ENCODE results near the gene CDK1. TPM values are rescaled to one million over a fixed set of nuclear protein-coding genes. Genes with fewer than 3 reads are reported as not detected.

Gene CDK1
- total RNA-seq, 1 experiment from 2014 or later = 129 TPM

DNA sequence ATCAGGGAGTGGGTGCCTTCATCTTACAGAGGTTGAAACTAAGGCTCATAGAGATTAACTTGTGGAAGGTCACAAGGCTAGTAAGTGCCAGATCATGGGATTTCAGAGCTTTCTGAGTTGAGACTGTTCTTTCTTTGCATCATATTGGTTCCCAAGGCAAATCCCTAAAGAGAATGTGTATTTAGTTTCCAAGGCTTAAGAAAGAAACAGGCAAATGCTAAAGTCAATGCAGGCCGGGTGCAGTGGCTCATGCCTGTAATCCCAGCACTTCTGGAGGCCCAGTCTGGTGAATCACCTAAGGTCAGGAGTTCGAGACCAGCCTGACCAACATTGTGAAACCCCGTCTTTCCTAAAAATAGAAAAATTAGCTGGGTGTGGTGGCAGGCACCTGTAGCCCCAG, 19.8 kb downstream of the CDK1 start:
- no peak overlapping the region for H3K27ac ChIP-seq (ENCODE audit: low read length)
- no peak overlapping the region for H2AFZ ChIP-seq (ENCODE audit: low read length)
- no peaks in the 10 kb centered on the region for H4K20me1 ChIP-seq (ENCODE audit: insufficient read depth, low read depth, low read length)
- no peaks in the 10 kb centered on the region for H3K9me3 ChIP-seq (ENCODE audit: low read length)
- H3K4me3 ChIP-seq (ENCODE audit: low read length) = no peak overlapping the region
- no peaks in the 10 kb centered on the region for H3K27me3 ChIP-seq (ENCODE audit: low read length)
- H3K36me3 ChIP-seq (ENCODE audit: insufficient read depth, low read length) = peaks cover 32% of the 10 kb centered on the region
- no peaks in the 10 kb centered on the region for H3K9me2 ChIP-seq (replicated peaks; ENCODE audit: insufficient read depth, low read length)
- DNase-seq = no peak
- H3K4me1 ChIP-seq (ENCODE audit: low read length) = no peaks in the 10 kb centered on the region
- no peak overlapping the region for H3K9ac ChIP-seq (ENCODE audit: low read length)
- no peak overlapping the region for H3K4me2 ChIP-seq (ENCODE audit: low read depth, low read length, poor library complexity, severe bottlenecking)
- peaks cover 19% of the 10 kb centered on the region for H3K79me2 ChIP-seq (ENCODE audit: low read length)

DNA sequence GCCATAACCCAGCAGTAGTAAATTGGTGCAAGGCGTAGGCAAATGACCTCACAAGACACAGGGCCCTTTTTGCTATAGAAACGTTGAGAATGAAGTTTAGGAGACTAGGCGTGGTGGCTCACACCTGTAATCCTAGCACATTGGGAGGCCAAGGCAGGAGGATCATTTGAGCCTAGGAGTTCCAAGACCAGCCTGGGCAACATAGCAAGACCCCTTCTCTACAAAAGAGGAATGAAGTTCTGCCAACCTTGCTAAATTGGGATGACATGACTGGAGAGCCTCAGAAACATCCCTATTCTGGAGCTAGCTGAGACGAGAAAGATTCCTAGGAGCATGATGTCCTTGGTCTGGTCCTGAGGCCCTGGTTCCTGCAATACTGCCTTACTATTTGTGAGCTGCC, 20.6 kb downstream of the CDK1 start:
- Histone ChIP-seq H3K27me3 (ENCODE audit: low read length) (no peaks in the 10 kb centered on the region), H3K27ac (ENCODE audit: low read length) (no peak overlapping the region), H3K9ac (ENCODE audit: low read length) (no peak overlapping the region), H3K4me2 (ENCODE audit: low read depth, low read length, poor library complexity, severe bottlenecking) (no peak overlapping the region), H3K4me3 (ENCODE audit: low read length) (no peak overlapping the region), H2AFZ (ENCODE audit: low read length) (no peak overlapping the region), H3K9me3 (ENCODE audit: low read length) (no peaks in the 10 kb centered on the region), H4K20me1 (ENCODE audit: insufficient read depth, low read depth, low read length) (no peaks in the 10 kb centered on the region), H3K79me2 (ENCODE audit: low read length) (peaks cover 14% of the 10 kb centered on the region; the same call in 1 of the 2 replicates), H3K4me1 (ENCODE audit: low read length) (no peaks in the 10 kb centered on the region), H3K36me3 (ENCODE audit: insufficient read depth, low read length) (peaks cover 23% of the 10 kb centered on the region), H3K9me2 (replicated peaks; ENCODE audit: insufficient read depth, low read length) (no peaks in the 10 kb centered on the region)
- DNase-seq = no peak

DNA sequence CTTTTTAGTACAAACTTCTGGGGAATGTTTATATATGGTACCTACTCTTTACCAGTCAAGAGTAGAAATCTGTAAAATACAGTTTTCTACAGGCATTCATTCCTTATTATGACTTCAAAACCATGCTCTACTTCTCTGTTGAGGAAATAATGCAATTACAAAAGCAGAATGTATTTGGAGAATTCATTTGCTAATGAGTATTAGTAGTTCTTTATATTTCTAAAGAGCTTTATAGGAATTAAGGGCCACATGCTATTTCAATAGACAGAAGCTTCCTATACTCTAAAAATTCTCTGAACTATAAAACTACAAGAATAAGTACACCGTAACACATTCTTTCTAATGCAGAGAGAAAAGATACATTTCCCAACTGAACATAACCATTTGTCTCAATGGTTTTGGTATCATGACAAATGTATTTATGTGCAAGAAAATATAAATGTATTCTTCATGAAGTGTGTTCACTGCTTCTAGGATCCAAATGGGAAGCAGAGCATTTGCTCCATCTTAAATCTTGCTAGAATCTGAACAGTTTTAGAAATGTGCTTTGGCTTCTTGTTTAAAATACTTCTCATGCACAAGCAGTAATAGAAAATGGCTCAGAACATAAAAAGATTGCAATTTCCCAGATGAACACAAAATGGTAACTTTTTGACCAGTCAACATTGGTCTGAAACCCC, 21.8 kb downstream of the CDK1 start:
- Histone ChIP-seq H3K4me1 (ENCODE audit: low read length) (no peaks in the 10 kb centered on the region), H3K27me3 (ENCODE audit: low read length) (no peaks in the 10 kb centered on the region), H4K20me1 (ENCODE audit: insufficient read depth, low read depth, low read length) (no peaks in the 10 kb centered on the region), H3K79me2 (ENCODE audit: low read length) (peaks cover 4% of the 10 kb centered on the region; the same call in 1 of the 2 replicates), H3K4me3 (ENCODE audit: low read length) (no peak overlapping the region), H3K9me2 (replicated peaks; ENCODE audit: insufficient read depth, low read length) (no peaks in the 10 kb centered on the region), H3K36me3 (ENCODE audit: insufficient read depth, low read length) (peaks cover 12% of the 10 kb centered on the region; the same call in 1 of the 2 replicates), H3K27ac (ENCODE audit: low read length) (no peak overlapping the region), H3K4me2 (ENCODE audit: low read depth, low read length, poor library complexity, severe bottlenecking) (no peak overlapping the region), H2AFZ (ENCODE audit: low read length) (no peak overlapping the region), H3K9me3 (ENCODE audit: low read length) (no peaks in the 10 kb centered on the region), H3K9ac (ENCODE audit: low read length) (no peak overlapping the region)
- DNase-seq = no peak

DNA sequence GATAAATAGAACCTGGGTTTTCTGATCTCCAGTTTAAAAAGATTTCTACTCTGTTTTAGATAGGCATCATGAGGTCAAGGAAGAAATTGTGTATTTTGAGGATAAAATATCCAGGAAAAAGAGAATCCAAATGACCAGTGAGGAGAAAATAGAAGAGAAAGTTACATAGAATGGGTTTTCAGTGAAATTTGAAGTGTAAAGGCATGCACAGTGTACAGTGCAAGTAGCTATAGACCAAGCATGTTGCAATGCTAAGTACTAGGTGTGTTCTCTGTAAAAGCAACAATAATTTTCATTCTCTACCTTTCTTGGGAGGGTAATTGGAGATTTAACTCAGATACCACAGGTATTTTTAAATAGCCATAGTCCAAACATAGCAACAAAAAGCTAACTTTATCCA, 22.6 kb downstream of the CDK1 start:
- H3K27ac ChIP-seq (ENCODE audit: low read length) = no peak overlapping the region
- H3K9me3 ChIP-seq (ENCODE audit: low read length) = no peaks in the 10 kb centered on the region
- H2AFZ ChIP-seq (ENCODE audit: low read length) = no peak overlapping the region
- no peaks in the 10 kb centered on the region for H3K79me2 ChIP-seq (ENCODE audit: low read length)
- no peaks in the 10 kb centered on the region for H3K9me2 ChIP-seq (replicated peaks; ENCODE audit: insufficient read depth, low read length)
- DNase-seq = no peak
- no peaks in the 10 kb centered on the region for H4K20me1 ChIP-seq (ENCODE audit: insufficient read depth, low read depth, low read length)
- H3K4me3 ChIP-seq (ENCODE audit: low read length) = no peak overlapping the region
- H3K36me3 ChIP-seq (ENCODE audit: insufficient read depth, low read length) = peaks cover 6% of the 10 kb centered on the region; the same call in 1 of the 2 replicates
- no peak overlapping the region for H3K9ac ChIP-seq (ENCODE audit: low read length)
- H3K4me2 ChIP-seq (ENCODE audit: low read depth, low read length, poor library complexity, severe bottlenecking) = no peak overlapping the region
- H3K4me1 ChIP-seq (ENCODE audit: low read length) = no peaks in the 10 kb centered on the region
- H3K27me3 ChIP-seq (ENCODE audit: low read length) = no peaks in the 10 kb centered on the region

DNA sequence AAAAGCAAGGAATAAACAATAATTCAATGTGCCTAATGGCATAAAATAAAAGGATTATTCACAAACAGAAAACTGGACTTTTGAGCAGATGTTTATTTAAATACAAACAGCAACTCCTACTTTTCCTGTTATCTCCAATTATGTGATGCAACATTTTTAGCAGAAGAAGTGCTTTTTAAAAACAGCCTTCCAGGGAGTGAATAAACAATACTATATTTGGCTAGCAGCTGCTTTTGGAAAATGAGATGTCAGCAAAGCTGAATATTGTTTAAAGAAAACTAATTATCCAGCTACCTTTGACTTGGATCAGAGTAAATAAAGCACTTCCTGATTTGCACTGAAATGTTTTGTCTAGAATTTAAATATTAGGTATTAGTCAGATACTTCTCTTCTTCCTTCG, 23.2 kb downstream of the CDK1 start:
- Histone ChIP-seq H3K4me1 (ENCODE audit: low read length) (no peaks in the 10 kb centered on the region), H3K36me3 (ENCODE audit: insufficient read depth, low read length) (peaks cover 3% of the 10 kb centered on the region; the same call in 1 of the 2 replicates), H2AFZ (ENCODE audit: low read length) (no peak overlapping the region), H3K27ac (ENCODE audit: low read length) (no peak overlapping the region), H3K9me3 (ENCODE audit: low read length) (no peaks in the 10 kb centered on the region), H4K20me1 (ENCODE audit: insufficient read depth, low read depth, low read length) (no peaks in the 10 kb centered on the region), H3K27me3 (ENCODE audit: low read length) (no peaks in the 10 kb centered on the region), H3K9me2 (replicated peaks; ENCODE audit: insufficient read depth, low read length) (no peaks in the 10 kb centered on the region), H3K4me2 (ENCODE audit: low read depth, low read length, poor library complexity, severe bottlenecking) (no peak overlapping the region), H3K79me2 (ENCODE audit: low read length) (no peaks in the 10 kb centered on the region), H3K4me3 (ENCODE audit: low read length) (no peak overlapping the region), H3K9ac (ENCODE audit: low read length) (no peak overlapping the region)
- DNase-seq = no peak

DNA sequence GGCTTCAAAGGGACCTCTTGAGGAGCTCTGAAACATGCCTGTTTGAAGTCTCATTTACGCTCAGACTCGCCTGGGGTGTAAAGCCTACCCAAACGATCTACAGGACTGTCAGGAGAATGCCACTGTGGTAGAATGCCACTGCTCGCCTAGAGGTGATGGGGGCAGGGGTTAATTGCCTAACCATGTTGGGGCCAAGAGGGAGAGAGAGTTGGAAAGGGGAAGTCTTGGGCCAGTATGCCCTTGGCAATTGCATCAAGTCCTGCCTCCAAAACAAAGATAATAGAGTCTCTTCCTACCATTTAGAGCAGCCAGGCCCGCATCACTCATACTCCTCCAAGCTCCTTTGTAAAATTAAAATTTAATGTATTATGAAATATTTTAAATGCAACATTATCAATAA, 25.2 kb downstream of the CDK1 start:
- H3K79me2 ChIP-seq (ENCODE audit: low read length) = no peaks in the 10 kb centered on the region
- H3K4me1 ChIP-seq (ENCODE audit: low read length) = no peaks in the 10 kb centered on the region
- no peaks in the 10 kb centered on the region for H3K9me3 ChIP-seq (ENCODE audit: low read length)
- H3K9me2 ChIP-seq (replicated peaks; ENCODE audit: insufficient read depth, low read length) = no peaks in the 10 kb centered on the region
- no peaks in the 10 kb centered on the region for H3K27me3 ChIP-seq (ENCODE audit: low read length)
- 0 out of 2 replicates have a peak, but pooled peaks cover 3% of the 10 kb centered on the region for H3K36me3 ChIP-seq (ENCODE audit: insufficient read depth, low read length)
- no peak overlapping the region for H3K27ac ChIP-seq (ENCODE audit: low read length)
- DNase-seq = no peak
- no peak overlapping the region for H2AFZ ChIP-seq (ENCODE audit: low read length)
- no peak overlapping the region for H3K4me2 ChIP-seq (ENCODE audit: low read depth, low read length, poor library complexity, severe bottlenecking)
- H3K9ac ChIP-seq (ENCODE audit: low read length) = no peak overlapping the region
- no peak overlapping the region for H3K4me3 ChIP-seq (ENCODE audit: low read length)
- H4K20me1 ChIP-seq (ENCODE audit: insufficient read depth, low read depth, low read length) = no peaks in the 10 kb centered on the region

DNA sequence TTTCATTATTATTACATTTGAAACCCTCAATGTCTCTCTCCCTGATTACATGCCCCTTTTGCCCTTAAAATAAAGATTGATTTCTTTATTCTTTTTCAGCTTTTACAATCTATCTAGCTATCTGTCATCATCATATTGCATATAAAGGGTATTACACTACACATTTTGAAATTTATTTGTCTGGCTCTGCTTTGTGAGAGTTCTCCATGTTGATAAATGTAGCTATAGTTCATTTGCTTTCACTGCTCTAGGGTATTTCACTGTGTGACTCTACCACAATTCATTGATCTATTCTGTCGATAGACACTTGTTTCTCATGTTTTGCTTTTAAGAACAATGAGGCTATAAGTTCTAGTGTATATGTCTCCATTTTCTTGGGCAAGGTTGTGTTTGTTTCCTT, 25.6 kb downstream of the CDK1 start:
- no peak overlapping the region for H3K9ac ChIP-seq (ENCODE audit: low read length)
- DNase-seq = no peak
- H3K4me3 ChIP-seq (ENCODE audit: low read length) = no peak overlapping the region
- no peaks in the 10 kb centered on the region for H3K9me2 ChIP-seq (replicated peaks; ENCODE audit: insufficient read depth, low read length)
- 0 out of 2 replicates have a peak, but pooled peaks cover 3% of the 10 kb centered on the region for H3K36me3 ChIP-seq (ENCODE audit: insufficient read depth, low read length)
- H3K27ac ChIP-seq (ENCODE audit: low read length) = no peak overlapping the region
- no peaks in the 10 kb centered on the region for H3K4me1 ChIP-seq (ENCODE audit: low read length)
- H2AFZ ChIP-seq (ENCODE audit: low read length) = no peak overlapping the region
- H3K27me3 ChIP-seq (ENCODE audit: low read length) = no peaks in the 10 kb centered on the region
- H3K79me2 ChIP-seq (ENCODE audit: low read length) = no peaks in the 10 kb centered on the region
- H3K4me2 ChIP-seq (ENCODE audit: low read depth, low read length, poor library complexity, severe bottlenecking) = no peak overlapping the region
- no peaks in the 10 kb centered on the region for H3K9me3 ChIP-seq (ENCODE audit: low read length)
- no peaks in the 10 kb centered on the region for H4K20me1 ChIP-seq (ENCODE audit: insufficient read depth, low read depth, low read length)

DNA sequence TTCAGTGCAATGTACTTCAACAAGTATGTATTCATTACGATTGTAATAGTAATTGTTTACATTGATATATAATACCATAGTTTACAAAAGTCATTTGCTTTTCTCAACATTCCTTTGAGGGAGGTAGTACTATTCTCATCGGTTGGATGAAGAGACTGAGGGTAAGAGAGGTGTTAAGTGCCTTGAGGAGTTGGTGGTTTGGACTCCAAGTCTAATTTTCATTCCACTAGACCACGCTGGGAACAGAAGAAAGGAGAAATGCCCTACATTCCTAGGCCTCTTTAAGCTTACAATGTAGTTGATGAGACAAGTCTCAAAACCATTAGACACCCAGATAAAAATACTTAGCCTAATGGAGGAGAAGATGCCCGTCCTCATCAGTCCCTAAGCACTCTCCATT, 28.6 kb downstream of the CDK1 start:
- Histone ChIP-seq H3K9ac (ENCODE audit: low read length) (no peak overlapping the region), H3K9me3 (ENCODE audit: low read length) (no peaks in the 10 kb centered on the region)

More for the DNA sequence above, 28.6 kb downstream of the CDK1 start:
- Histone ChIP-seq H3K36me3 (ENCODE audit: insufficient read depth, low read length) (no peaks in the 10 kb centered on the region), H3K4me2 (ENCODE audit: low read depth, low read length, poor library complexity, severe bottlenecking) (no peak overlapping the region), H3K9me2 (replicated peaks; ENCODE audit: insufficient read depth, low read length) (no peaks in the 10 kb centered on the region), H2AFZ (ENCODE audit: low read length) (no peak overlapping the region), H3K4me3 (ENCODE audit: low read length) (no peak overlapping the region), H3K79me2 (ENCODE audit: low read length) (no peaks in the 10 kb centered on the region), H4K20me1 (ENCODE audit: insufficient read depth, low read depth, low read length) (no peaks in the 10 kb centered on the region), H3K27me3 (ENCODE audit: low read length) (no peaks in the 10 kb centered on the region), H3K27ac (ENCODE audit: low read length) (no peak overlapping the region), H3K4me1 (ENCODE audit: low read length) (no peaks in the 10 kb centered on the region)
- no peak for DNase-seq
